Measurements from ENCODE around the gene MID1.

The MID1 gene

GRCh38 chrX:10441464-10441863 is 178.9 kb downstream of the MID1 start:
- Histone ChIP-seq H3K36me3 (ENCODE audit: control insufficient read depth, insufficient read depth, low read length) (no peaks in the 10 kb centered on the region), H3K9me3 (ENCODE audit: control insufficient read depth, low read length) (no peaks in the 10 kb centered on the region), H3K27me3 (replicated peaks; ENCODE audit: control insufficient read depth, insufficient read depth, low read length, poor library complexity, severe bottlenecking) (no peaks in the 10 kb centered on the region), H3K4me1 (ENCODE audit: control insufficient read depth, insufficient read depth, low read length, poor library complexity, severe bottlenecking) (no peaks in the 10 kb centered on the region), H3K27ac (ENCODE audit: insufficient read depth, low read length, poor library complexity, severe bottlenecking) (no peak overlapping the region), H3K4me3 (ENCODE audit: insufficient read depth, low read depth, low read length, poor library complexity, severe bottlenecking) (no peak overlapping the region)
- DNase-seq, result no peak

GRCh38 chrX:10433296-10433965 is 187.0 kb downstream of the MID1 start:
- no peak for DNase-seq
- no peaks in the 10 kb centered on the region for H3K27me3 ChIP-seq (replicated peaks; ENCODE audit: control insufficient read depth, insufficient read depth, low read length, poor library complexity, severe bottlenecking)
- H3K36me3 ChIP-seq (ENCODE audit: control insufficient read depth, insufficient read depth, low read length), result no peaks in the 10 kb centered on the region
- H3K4me1 ChIP-seq (ENCODE audit: control insufficient read depth, insufficient read depth, low read length, poor library complexity, severe bottlenecking), result no peaks in the 10 kb centered on the region
- no peak overlapping the region for H3K4me3 ChIP-seq (ENCODE audit: insufficient read depth, low read depth, low read length, poor library complexity, severe bottlenecking)
- no peak overlapping the region for H3K27ac ChIP-seq (ENCODE audit: insufficient read depth, low read length, poor library complexity, severe bottlenecking)
- no peaks in the 10 kb centered on the region for H3K9me3 ChIP-seq (ENCODE audit: control insufficient read depth, low read length)

GRCh38 chrX:10429908-10430307 is 190.5 kb downstream of the MID1 start:
- Histone ChIP-seq H3K4me1 (ENCODE audit: control insufficient read depth, insufficient read depth, low read length, poor library complexity, severe bottlenecking) (no peaks in the 10 kb centered on the region), H3K27me3 (replicated peaks; ENCODE audit: control insufficient read depth, insufficient read depth, low read length, poor library complexity, severe bottlenecking) (no peaks in the 10 kb centered on the region), H3K4me3 (ENCODE audit: insufficient read depth, low read depth, low read length, poor library complexity, severe bottlenecking) (no peak overlapping the region), H3K9me3 (ENCODE audit: control insufficient read depth, low read length) (no peaks in the 10 kb centered on the region), H3K36me3 (ENCODE audit: control insufficient read depth, insufficient read depth, low read length) (no peaks in the 10 kb centered on the region), H3K27ac (ENCODE audit: insufficient read depth, low read length, poor library complexity, severe bottlenecking) (no peak overlapping the region)
- DNase-seq, result no peak

GRCh38 chrX:10427249-10427648 is 193.1 kb downstream of the MID1 start:
- DNase-seq, result no peak
- no peak overlapping the region for H3K27ac ChIP-seq (ENCODE audit: insufficient read depth, low read length, poor library complexity, severe bottlenecking)
- H3K4me3 ChIP-seq (ENCODE audit: insufficient read depth, low read depth, low read length, poor library complexity, severe bottlenecking), result no peak overlapping the region
- no peaks in the 10 kb centered on the region for H3K4me1 ChIP-seq (ENCODE audit: control insufficient read depth, insufficient read depth, low read length, poor library complexity, severe bottlenecking)
- no peaks in the 10 kb centered on the region for H3K27me3 ChIP-seq (replicated peaks; ENCODE audit: control insufficient read depth, insufficient read depth, low read length, poor library complexity, severe bottlenecking)
- H3K36me3 ChIP-seq (ENCODE audit: control insufficient read depth, insufficient read depth, low read length), result no peaks in the 10 kb centered on the region
- no peaks in the 10 kb centered on the region for H3K9me3 ChIP-seq (ENCODE audit: control insufficient read depth, low read length)

GRCh38 chrX:10423716-10424115 is 196.7 kb downstream of the MID1 start:
- H3K27ac ChIP-seq (ENCODE audit: insufficient read depth, low read length, poor library complexity, severe bottlenecking), result no peak overlapping the region
- no peaks in the 10 kb centered on the region for H3K36me3 ChIP-seq (ENCODE audit: control insufficient read depth, insufficient read depth, low read length)
- no peak for DNase-seq
- no peaks in the 10 kb centered on the region for H3K9me3 ChIP-seq (ENCODE audit: control insufficient read depth, low read length)
- H3K27me3 ChIP-seq (replicated peaks; ENCODE audit: control insufficient read depth, insufficient read depth, low read length, poor library complexity, severe bottlenecking), result no peaks in the 10 kb centered on the region
- H3K4me1 ChIP-seq (ENCODE audit: control insufficient read depth, insufficient read depth, low read length, poor library complexity, severe bottlenecking), result no peaks in the 10 kb centered on the region
- H3K4me3 ChIP-seq (ENCODE audit: insufficient read depth, low read depth, low read length, poor library complexity, severe bottlenecking), result no peak overlapping the region

GRCh38 chrX:10420134-10420533 is 200.3 kb downstream of the MID1 start:
- DNase-seq, result no peak
- Histone ChIP-seq H3K4me3 (ENCODE audit: insufficient read depth, low read depth, low read length, poor library complexity, severe bottlenecking) (no peak overlapping the region), H3K27ac (ENCODE audit: insufficient read depth, low read length, poor library complexity, severe bottlenecking) (no peak overlapping the region), H3K36me3 (ENCODE audit: control insufficient read depth, insufficient read depth, low read length) (no peaks in the 10 kb centered on the region), H3K9me3 (ENCODE audit: control insufficient read depth, low read length) (no peaks in the 10 kb centered on the region), H3K27me3 (replicated peaks; ENCODE audit: control insufficient read depth, insufficient read depth, low read length, poor library complexity, severe bottlenecking) (no peaks in the 10 kb centered on the region), H3K4me1 (ENCODE audit: control insufficient read depth, insufficient read depth, low read length, poor library complexity, severe bottlenecking) (no peaks in the 10 kb centered on the region)

- DNase-seq, result no peak
- no peaks in the 10 kb centered on the region for H3K9me3 ChIP-seq (ENCODE audit: control insufficient read depth, low read length)
- H3K4me3 ChIP-seq (ENCODE audit: insufficient read depth, low read depth, low read length, poor library complexity, severe bottlenecking), result no peak overlapping the region
Measured at GRCh38 chrX:10416424-10416823, 204.0 kb downstream of the MID1 start.

GRCh38 chrX:10415306-10416001 is 204.9 kb downstream of the MID1 start:
- H3K27me3 ChIP-seq (replicated peaks; ENCODE audit: control insufficient read depth, insufficient read depth, low read length, poor library complexity, severe bottlenecking), result no peaks in the 10 kb centered on the region
- H3K4me3 ChIP-seq (ENCODE audit: insufficient read depth, low read depth, low read length, poor library complexity, severe bottlenecking), result no peak overlapping the region
- no peaks in the 10 kb centered on the region for H3K36me3 ChIP-seq (ENCODE audit: control insufficient read depth, insufficient read depth, low read length)
- H3K27ac ChIP-seq (ENCODE audit: insufficient read depth, low read length, poor library complexity, severe bottlenecking), result no peak overlapping the region
- no peaks in the 10 kb centered on the region for H3K4me1 ChIP-seq (ENCODE audit: control insufficient read depth, insufficient read depth, low read length, poor library complexity, severe bottlenecking)
- DNase-seq, result no peak
- no peaks in the 10 kb centered on the region for H3K9me3 ChIP-seq (ENCODE audit: control insufficient read depth, low read length)

More at GRCh38 chrX:10416424-10416823, 204.0 kb downstream of the MID1 start:
- Histone ChIP-seq H3K4me1 (ENCODE audit: control insufficient read depth, insufficient read depth, low read length, poor library complexity, severe bottlenecking) (no peaks in the 10 kb centered on the region), H3K27me3 (replicated peaks; ENCODE audit: control insufficient read depth, insufficient read depth, low read length, poor library complexity, severe bottlenecking) (no peaks in the 10 kb centered on the region), H3K27ac (ENCODE audit: insufficient read depth, low read length, poor library complexity, severe bottlenecking) (no peak overlapping the region), H3K36me3 (ENCODE audit: control insufficient read depth, insufficient read depth, low read length) (no peaks in the 10 kb centered on the region)

- H3K36me3 ChIP-seq (ENCODE audit: control insufficient read depth, insufficient read depth, low read length), result no peaks in the 10 kb centered on the region
- H3K27me3 ChIP-seq (replicated peaks; ENCODE audit: control insufficient read depth, insufficient read depth, low read length, poor library complexity, severe bottlenecking), result no peaks in the 10 kb centered on the region
- no peaks in the 10 kb centered on the region for H3K9me3 ChIP-seq (ENCODE audit: control insufficient read depth, low read length)
- no peak for DNase-seq
- no peaks in the 10 kb centered on the region for H3K4me1 ChIP-seq (ENCODE audit: control insufficient read depth, insufficient read depth, low read length, poor library complexity, severe bottlenecking)
- H3K27ac ChIP-seq (ENCODE audit: insufficient read depth, low read length, poor library complexity, severe bottlenecking), result no peak overlapping the region
- no peak overlapping the region for H3K4me3 ChIP-seq (ENCODE audit: insufficient read depth, low read depth, low read length, poor library complexity, severe bottlenecking)
Measured at GRCh38 chrX:10414862-10415261, 205.5 kb downstream of the MID1 start.

GRCh38 chrX:10414156-10414824 is 206.1 kb downstream of the MID1 start:
- H3K9me3 ChIP-seq (ENCODE audit: control insufficient read depth, low read length), result no peaks in the 10 kb centered on the region
- no peak overlapping the region for H3K27ac ChIP-seq (ENCODE audit: insufficient read depth, low read length, poor library complexity, severe bottlenecking)
- H3K4me3 ChIP-seq (ENCODE audit: insufficient read depth, low read depth, low read length, poor library complexity, severe bottlenecking), result no peak overlapping the region
- H3K27me3 ChIP-seq (replicated peaks; ENCODE audit: control insufficient read depth, insufficient read depth, low read length, poor library complexity, severe bottlenecking), result no peaks in the 10 kb centered on the region
- H3K36me3 ChIP-seq (ENCODE audit: control insufficient read depth, insufficient read depth, low read length), result no peaks in the 10 kb centered on the region
- DNase-seq, result no peak
- H3K4me1 ChIP-seq (ENCODE audit: control insufficient read depth, insufficient read depth, low read length, poor library complexity, severe bottlenecking), result no peaks in the 10 kb centered on the region

Measured in effector memory CD4-positive, alpha-beta T cell (primary cell).